Lower leg skin (tissue), 4 donors: ENCODE results near the gene PIP5K1B. TPM values are rescaled to one million over a fixed set of nuclear protein-coding genes. Genes with fewer than 3 reads are reported as not detected.

Source experiments
- DNase-seq, 2 donors: peaks; one replicate each; pipeline ENCODE4 v3.0.0-alpha.2; 2019; ENCODE audit warnings: low spot score in 2 of 2
- H3K4me3 ChIP-seq: fragments of 200-600 bp; sonication (generic); 2 replicates; pipeline ENCODE4 v1.5.1; 2017; ENCODE audit warnings: mild to moderate bottlenecking, low read depth; ENCODE audit not compliant: poor library complexity, severe bottlenecking
- CTCF ChIP-seq, 3 donors: fragments of 450-650 bp; IDR thresholded peaks; one replicate each; pipeline ENCODE4 v1.5.1; 2016; ENCODE audit warnings: antibody characterized with exemption in 3 of 3, mild to moderate bottlenecking in 3 of 3, moderate library complexity in 2 of 3
- POLR2A ChIP-seq, 2 donors: fragments of 450-650 bp; IDR thresholded peaks; one replicate each; pipeline ENCODE4 v1.6.1; 2016 to 2017; ENCODE audit warnings: antibody characterized with exemption in 2 of 2, mild to moderate bottlenecking in 1 of 2, moderate library complexity in 1 of 2
- WGBS, 2 donors: methylation state at CpG; one replicate each; pipeline ENCODE4 v1.1.5; 2018; 5-methylcytosine and 5-hydroxymethylcytosine counted together
- intact Hi-C: fragments of 100-400 bp; cut with DNase I; formaldehyde crosslinking; loops from one replicate; pipeline ENCODE4 v1.15.0; 2023; ENCODE audit warnings: low total_unique reads
- total RNA-seq, 4 donors: library from RNA; depleted of rRNA; stranded (reverse); fragments of >200 nt; gene quantifications; one replicate each; pipeline ENCODE4 v1.1.0, GENCODE V29; 2016

PIP5K1B gene
- total RNA-seq, 4 donors from 2014 or later = 0.42 to 3.3 (median 2.7) TPM

GRCh38 chr9:68836788-68837187 lies 131.7 kb downstream of the PIP5K1B start:
- no peak for TF ChIP-seq CTCF (IDR thresholded peaks at IDR 0.05)
- TF ChIP-seq POLR2A (IDR thresholded peaks at IDR 0.05) = no peak
- DNase-seq = no peak
- H3K4me3 ChIP-seq = no peak overlapping the region
- WGBS, 2 donors = 69 to 78% methylated on average over 5 of the region's 5 CpGs
- intact Hi-C loops = no loop called here

- TF ChIP-seq CTCF (IDR thresholded peaks at IDR 0.05) = no peak
- no peak for TF ChIP-seq POLR2A (IDR thresholded peaks at IDR 0.05)
- no peak overlapping the region for H3K4me3 ChIP-seq
- intact Hi-C loops = no loop called here
- DNase-seq = no peak
- WGBS, 2 donors = 46 to 53% methylated on average over 1 of the region's 1 CpG
Observed at GRCh38 chr9:68838245-68838644, 133.2 kb downstream of the PIP5K1B start.

GRCh38 chr9:68841276-68842052 lies 136.4 kb downstream of the PIP5K1B start:
- intact Hi-C loops = no loop called here
- 70 to 73% methylated on average over 6 of the region's 6 CpGs for WGBS, 2 donors
- DNase-seq = no peak
- no peak for TF ChIP-seq CTCF (IDR thresholded peaks at IDR 0.05)
- no peak for TF ChIP-seq POLR2A (IDR thresholded peaks at IDR 0.05)
- H3K4me3 ChIP-seq = no peak overlapping the region

- no peak for DNase-seq
- intact Hi-C loops = no loop called here
- TF ChIP-seq POLR2A (IDR thresholded peaks at IDR 0.05) (no peak), CTCF (IDR thresholded peaks at IDR 0.05) (no peak)
Observed at GRCh38 chr9:68842568-68842967, 137.5 kb downstream of the PIP5K1B start.

GRCh38 chr9:68843239-68843638 lies 138.2 kb downstream of the PIP5K1B start:
- intact Hi-C loops = no loop called here
- no peak overlapping the region for H3K4me3 ChIP-seq
- no peak for TF ChIP-seq CTCF (IDR thresholded peaks at IDR 0.05)
- TF ChIP-seq POLR2A (IDR thresholded peaks at IDR 0.05) = no peak
- 61 to 76% methylated on average over 3 of the region's 3 CpGs for WGBS, 2 donors
- DNase-seq = no peak

More at GRCh38 chr9:68842568-68842967, 137.5 kb downstream of the PIP5K1B start:
- WGBS, 2 donors = 83 to 88% methylated on average over 2 of the region's 2 CpGs
- H3K4me3 ChIP-seq = no peak overlapping the region

- no peak overlapping the region for H3K4me3 ChIP-seq
- no peak for DNase-seq
- intact Hi-C loops = no loop called here
- WGBS, 2 donors = 73 to 84% methylated on average over 3 of the region's 3 CpGs
- no peak for TF ChIP-seq CTCF (IDR thresholded peaks at IDR 0.05)
- TF ChIP-seq POLR2A (IDR thresholded peaks at IDR 0.05) = no peak
Observed at GRCh38 chr9:68844157-68844556, 139.1 kb downstream of the PIP5K1B start.
